ENCODE measurements around the gene CD320.
"Not testable (repeated sequence)": the region's sequence is repeated elsewhere in the genome, so short reads cannot be mapped to it uniquely, and the experiment has no call there.

Gene CD320

GRCh38 chr19:8332976-8333766, 25.0 kb upstream of the CD320 start:
- no peak for DNase-seq

GRCh38 chr19:8331263-8331845, 23.2 kb upstream of the CD320 start:
- DNase-seq, result no peak

GRCh38 chr19:8329996-8330395, 21.8 kb upstream of the CD320 start:
- no peak for DNase-seq

GRCh38 chr19:8325454-8325853, 17.3 kb upstream of the CD320 start:
- no peak for DNase-seq

- DNase-seq, result no peak
Observed at GRCh38 chr19:8324186-8325050, 16.3 kb upstream of the CD320 start.

GRCh38 chr19:8323781-8324185, 15.6 kb upstream of the CD320 start:
- DNase-seq, result no peak

- no peak for DNase-seq
Observed at GRCh38 chr19:8322638-8322997, 14.5 kb upstream of the CD320 start.

GRCh38 chr19:8321986-8322637, 14.0 kb upstream of the CD320 start:
- DNase-seq, result no peak

- DNase-seq, result peak; percentile 97
Observed at GRCh38 chr19:8321067-8321985, 13.2 kb upstream of the CD320 start, which contains the start of the genes NDUFA7 and RPS28. Gene NDUFA7, minus strand, starts transcription at chr19:8321375. Its CDS starts 17 bp downstream, at chr19:8321358. Gene RPS28, plus strand, starts transcription at chr19:8321496. Its CDS starts 35 bp downstream, at chr19:8321531.

- no peak for DNase-seq
Observed at GRCh38 chr19:8320564-8321066, 12.5 kb upstream of the CD320 start.

- DNase-seq, result no peak
Observed at GRCh38 chr19:8319807-8320520, 11.8 kb upstream of the CD320 start.

- not testable (repeated sequence) for DNase-seq
Observed at GRCh38 chr19:8318835-8319234, 10.7 kb upstream of the CD320 start.

- no peak for DNase-seq
Observed at GRCh38 chr19:8316351-8317125, 8.4 kb upstream of the CD320 start.

- DNase-seq, result not testable (repeated sequence)
Observed at GRCh38 chr19:8314981-8315640, 7.0 kb upstream of the CD320 start.

GRCh38 chr19:8311461-8312260, 3.5 kb upstream of the CD320 start:
- no peak for DNase-seq

GRCh38 chr19:8310342-8311055, 2.3 kb upstream of the CD320 start:
- DNase-seq, result no peak

- no peak for DNase-seq
Observed at GRCh38 chr19:8308891-8309291, 733 bp upstream of the CD320 start.

GRCh38 chr19:8307400-8307964, 676 bp downstream of the CD320 start:
- DNase-seq, result no peak

Data from activated CD4-positive, alpha-beta T cell treated with anti-CD3 and anti-CD28 coated beads for 4 hours (primary cell).